ENCODE results near the gene TFEB. TPM values are rescaled to one million over a fixed set of nuclear protein-coding genes. Genes with fewer than 3 reads are reported as not detected.

Gene TFEB
- total RNA-seq, 3 donors from 2014 or later (not counting 1 experiment from before 2014, with no cell fraction given) = 56.0 to 66.7 (median 66.2) TPM

DNA sequence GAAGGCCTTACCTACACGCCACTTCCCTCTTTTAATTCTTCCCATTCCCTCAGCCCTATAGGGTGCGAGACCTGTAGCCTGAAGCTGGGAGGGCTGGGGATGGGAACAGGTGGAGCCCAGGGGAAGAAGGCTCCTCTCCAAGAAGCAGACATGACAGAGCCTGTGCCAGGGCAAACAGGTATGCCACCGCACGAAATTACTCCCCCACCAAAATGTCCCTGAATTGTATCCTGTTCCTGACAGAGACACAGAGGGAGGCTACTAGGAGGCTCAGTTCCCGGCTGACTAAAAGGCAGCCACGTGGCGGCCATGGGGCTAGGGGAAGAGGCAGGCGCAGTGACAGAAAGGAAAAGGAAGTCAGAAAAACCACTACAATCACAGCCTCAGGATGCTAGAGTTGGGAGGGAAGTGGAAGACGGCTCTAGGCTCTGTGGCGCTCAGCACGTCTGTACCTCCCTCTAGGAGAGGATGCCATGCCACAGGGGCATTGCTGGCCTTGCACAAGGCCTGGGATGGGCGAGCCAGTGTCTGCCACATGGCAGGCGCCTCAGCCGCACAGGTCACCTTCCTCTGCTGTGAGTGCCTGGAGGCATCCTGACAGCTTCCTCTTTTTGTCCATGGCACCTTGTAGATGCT lies 27.7 kb downstream of the TFEB start:
- Mint-ChIP-seq H3K27me3 (ENCODE audit: low read depth in 2 of 2) (no peaks in the 10 kb centered on the region), H3K27ac (peak overlapping the region; percentile 92 to 93), H3K9me3 (no peaks in the 10 kb centered on the region), H3K36me3 (no peaks in the 10 kb centered on the region), H3K4me1 (peaks cover 46 to 77% of the 10 kb centered on the region in 2 donors), H3K4me3 (peak overlapping the region; percentile 67)
- Histone ChIP-seq H3K4me1 (ENCODE audit: control insufficient read depth, insufficient read depth, low read length) (peaks cover 60% of the 10 kb centered on the region), H3K27me3 (ENCODE audit: control insufficient read depth, insufficient read depth, low read length) (no peaks in the 10 kb centered on the region), H3K4me3 (ENCODE audit: low read length) (no peak overlapping the region), H3K36me3 (ENCODE audit: control insufficient read depth, insufficient read depth, low read length) (no peaks in the 10 kb centered on the region), H3K9me3 (ENCODE audit: control insufficient read depth, insufficient read depth, low read length) (no peaks in the 10 kb centered on the region), H3K27ac (ENCODE audit: low read length) (peak overlapping the region; percentile 79)
- 11% methylated on average over 12 of the region's 14 CpGs for WGBS (ENCODE audit: insufficient coverage)
- peak in 1 of 2 donors; percentile 71 for DNase-seq
- peak; percentile 25 to 40 (median 25) for ATAC-seq
- intact Hi-C loops (cut with micrococcal nuclease) = loop anchor here (10.0 kb wide), 1 partner anchor 457 kb away; no protein-coding TSS in a partner anchor
- TF ChIP-seq, protein P1, sequence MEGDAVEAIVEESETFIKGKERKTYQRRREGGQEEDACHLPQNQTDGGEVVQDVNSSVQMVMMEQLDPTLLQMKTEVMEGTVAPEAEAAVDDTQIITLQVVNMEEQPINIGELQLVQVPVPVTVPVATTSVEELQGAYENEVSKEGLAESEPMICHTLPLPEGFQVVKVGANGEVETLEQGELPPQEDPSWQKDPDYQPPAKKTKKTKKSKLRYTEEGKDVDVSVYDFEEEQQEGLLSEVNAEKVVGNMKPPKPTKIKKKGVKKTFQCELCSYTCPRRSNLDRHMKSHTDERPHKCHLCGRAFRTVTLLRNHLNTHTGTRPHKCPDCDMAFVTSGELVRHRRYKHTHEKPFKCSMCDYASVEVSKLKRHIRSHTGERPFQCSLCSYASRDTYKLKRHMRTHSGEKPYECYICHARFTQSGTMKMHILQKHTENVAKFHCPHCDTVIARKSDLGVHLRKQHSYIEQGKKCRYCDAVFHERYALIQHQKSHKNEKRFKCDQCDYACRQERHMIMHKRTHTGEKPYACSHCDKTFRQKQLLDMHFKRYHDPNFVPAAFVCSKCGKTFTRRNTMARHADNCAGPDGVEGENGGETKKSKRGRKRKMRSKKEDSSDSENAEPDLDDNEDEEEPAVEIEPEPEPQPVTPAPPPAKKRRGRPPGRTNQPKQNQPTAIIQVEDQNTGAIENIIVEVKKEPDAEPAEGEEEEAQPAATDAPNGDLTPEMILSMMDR (IDR thresholded peaks at IDR 0.05) = no peak

DNA sequence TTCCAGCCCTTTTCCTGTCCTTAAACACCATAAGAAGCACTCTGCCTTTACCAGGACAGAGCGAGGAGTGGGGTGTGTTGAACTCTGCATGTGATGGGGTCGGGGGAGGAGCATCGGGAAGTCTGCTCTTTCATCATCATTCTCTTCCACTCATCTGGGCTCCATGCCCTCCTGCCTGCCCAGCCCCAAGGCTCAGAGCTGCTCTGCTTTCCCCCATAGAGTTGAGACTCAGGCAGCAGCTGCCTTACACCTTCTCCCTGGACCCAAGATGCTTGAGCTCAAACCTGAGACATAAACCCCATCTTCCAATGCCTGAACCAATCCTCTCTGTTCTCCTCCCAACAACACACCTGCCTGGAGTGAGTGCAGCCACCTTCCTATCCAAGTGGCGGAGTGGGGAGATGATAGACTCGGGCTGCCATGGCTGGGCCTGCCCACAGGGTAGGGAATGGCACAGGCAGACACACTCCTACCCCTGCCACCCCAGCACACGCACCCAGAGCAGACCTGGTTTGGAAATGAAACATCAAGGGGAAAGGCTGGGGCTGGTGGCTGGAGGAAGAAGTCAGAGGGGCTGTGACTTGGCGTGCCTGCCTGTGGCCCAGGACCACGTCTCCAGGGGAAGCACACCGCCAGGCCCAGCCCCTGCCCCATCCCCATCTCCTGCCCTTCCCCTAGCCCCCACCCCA lies 28.4 kb downstream of the TFEB start:
- Mint-ChIP-seq H3K4me1 (peaks cover 46 to 77% of the 10 kb centered on the region in 2 donors), H3K9me3 (no peaks in the 10 kb centered on the region), H3K27me3 (ENCODE audit: low read depth in 2 of 2) (no peaks in the 10 kb centered on the region), H3K27ac (peak overlapping the region; percentile 92 to 93), H3K4me3 (peak overlapping the region; percentile 82), H3K36me3 (no peaks in the 10 kb centered on the region)
- DNase-seq (peak in 1 of 2 donors; percentile 30), ATAC-seq (no peak)
- peaks cover 55% of the 10 kb centered on the region for H3K4me1 ChIP-seq (ENCODE audit: control insufficient read depth, insufficient read depth, low read length)
- no peaks in the 10 kb centered on the region for H3K36me3 ChIP-seq (ENCODE audit: control insufficient read depth, insufficient read depth, low read length)
- no peaks in the 10 kb centered on the region for H3K9me3 ChIP-seq (ENCODE audit: control insufficient read depth, insufficient read depth, low read length)
- peak overlapping the region; percentile 79 for H3K27ac ChIP-seq (ENCODE audit: low read length)
- intact Hi-C loops (cut with micrococcal nuclease) = loop anchor here (1.0 to 10.0 kb wide), 3 partner anchors 26 to 458 kb away; no protein-coding TSS in a partner anchor
- H3K27me3 ChIP-seq (ENCODE audit: control insufficient read depth, insufficient read depth, low read length) = no peaks in the 10 kb centered on the region
- WGBS (ENCODE audit: insufficient coverage) = 51% methylated on average over 7 of the region's 9 CpGs
- no peak overlapping the region for H3K4me3 ChIP-seq (ENCODE audit: low read length)
- TF ChIP-seq, protein P1 (IDR thresholded peaks at IDR 0.05) = no peak

DNA sequence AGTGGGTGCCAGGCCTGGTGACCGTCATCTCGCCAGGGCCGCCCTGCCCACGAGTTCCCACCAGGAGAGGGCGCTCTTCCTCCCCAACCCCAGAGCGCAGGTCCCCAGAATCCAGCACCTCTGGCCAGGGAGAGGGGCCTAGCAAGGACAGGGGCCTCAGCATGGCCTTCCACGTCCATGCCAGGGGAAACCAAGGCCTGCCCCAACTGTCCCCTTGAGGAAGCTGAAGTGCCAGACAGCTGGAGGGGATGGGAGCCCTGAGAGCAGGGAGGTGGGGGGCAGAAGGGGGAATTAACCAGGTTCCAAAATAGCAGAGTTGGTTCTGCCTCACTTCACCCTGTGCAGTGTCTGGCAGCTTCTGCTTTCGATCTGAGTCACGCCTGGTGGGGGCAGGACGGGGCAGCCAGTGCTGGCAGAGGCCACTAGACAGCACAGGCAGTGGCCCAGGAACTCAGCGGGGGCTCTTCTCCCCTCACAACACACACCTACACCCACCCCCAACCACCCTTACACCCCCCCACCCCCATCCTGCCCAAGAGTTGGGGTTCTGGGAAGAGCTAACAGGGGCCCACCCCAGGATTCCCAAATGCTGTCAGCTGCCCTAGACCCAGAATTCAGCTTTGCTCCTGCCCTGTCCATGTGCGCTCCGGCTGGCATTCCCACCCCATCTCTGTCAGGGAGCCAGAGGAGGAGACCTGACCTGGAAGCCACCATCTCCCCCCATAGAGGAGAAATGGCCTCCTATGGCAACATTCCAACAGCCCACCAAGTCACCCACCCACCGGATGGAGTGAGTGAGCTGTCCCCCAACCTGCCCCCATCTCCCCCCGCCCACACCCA lies 29.2 kb downstream of the TFEB start:
- Mint-ChIP-seq H3K27me3 (ENCODE audit: low read depth in 2 of 2) (no peaks in the 10 kb centered on the region), H3K9me3 (no peaks in the 10 kb centered on the region), H3K36me3 (no peaks in the 10 kb centered on the region), H3K4me1 (peaks cover 50 to 78% of the 10 kb centered on the region in 2 donors), H3K27ac (peak overlapping the region; percentile 92 to 93), H3K4me3 (peak overlapping the region; percentile 19)
- peaks cover 52% of the 10 kb centered on the region for H3K4me1 ChIP-seq (ENCODE audit: control insufficient read depth, insufficient read depth, low read length)
- H3K36me3 ChIP-seq (ENCODE audit: control insufficient read depth, insufficient read depth, low read length) = no peaks in the 10 kb centered on the region
- TF ChIP-seq, protein P1 (IDR thresholded peaks at IDR 0.05) = peak; percentile 77
- DNase-seq = peak; percentile 74 to 79
- WGBS (ENCODE audit: insufficient coverage) = 23% methylated on average over 15 of the region's 15 CpGs
- ATAC-seq = peak; percentile 91 to 96 (median 93)
- intact Hi-C loops (cut with micrococcal nuclease) = loop anchor here (1.0 to 10.0 kb wide), 3 partner anchors 27 to 459 kb away; no protein-coding TSS in a partner anchor
- H3K27ac ChIP-seq (ENCODE audit: low read length) = peak overlapping the region; percentile 79
- H3K9me3 ChIP-seq (ENCODE audit: control insufficient read depth, insufficient read depth, low read length) = no peaks in the 10 kb centered on the region
- H3K4me3 ChIP-seq (ENCODE audit: low read length) = no peak overlapping the region
- no peaks in the 10 kb centered on the region for H3K27me3 ChIP-seq (ENCODE audit: control insufficient read depth, insufficient read depth, low read length)

Data from natural killer cell (primary cell).